ENCODE results near the gene SYDE2.
"Not testable (repeated sequence)": the region's sequence is repeated elsewhere in the genome, so short reads cannot be mapped to it uniquely, and the experiment has no call there.

Gene SYDE2, protein sequence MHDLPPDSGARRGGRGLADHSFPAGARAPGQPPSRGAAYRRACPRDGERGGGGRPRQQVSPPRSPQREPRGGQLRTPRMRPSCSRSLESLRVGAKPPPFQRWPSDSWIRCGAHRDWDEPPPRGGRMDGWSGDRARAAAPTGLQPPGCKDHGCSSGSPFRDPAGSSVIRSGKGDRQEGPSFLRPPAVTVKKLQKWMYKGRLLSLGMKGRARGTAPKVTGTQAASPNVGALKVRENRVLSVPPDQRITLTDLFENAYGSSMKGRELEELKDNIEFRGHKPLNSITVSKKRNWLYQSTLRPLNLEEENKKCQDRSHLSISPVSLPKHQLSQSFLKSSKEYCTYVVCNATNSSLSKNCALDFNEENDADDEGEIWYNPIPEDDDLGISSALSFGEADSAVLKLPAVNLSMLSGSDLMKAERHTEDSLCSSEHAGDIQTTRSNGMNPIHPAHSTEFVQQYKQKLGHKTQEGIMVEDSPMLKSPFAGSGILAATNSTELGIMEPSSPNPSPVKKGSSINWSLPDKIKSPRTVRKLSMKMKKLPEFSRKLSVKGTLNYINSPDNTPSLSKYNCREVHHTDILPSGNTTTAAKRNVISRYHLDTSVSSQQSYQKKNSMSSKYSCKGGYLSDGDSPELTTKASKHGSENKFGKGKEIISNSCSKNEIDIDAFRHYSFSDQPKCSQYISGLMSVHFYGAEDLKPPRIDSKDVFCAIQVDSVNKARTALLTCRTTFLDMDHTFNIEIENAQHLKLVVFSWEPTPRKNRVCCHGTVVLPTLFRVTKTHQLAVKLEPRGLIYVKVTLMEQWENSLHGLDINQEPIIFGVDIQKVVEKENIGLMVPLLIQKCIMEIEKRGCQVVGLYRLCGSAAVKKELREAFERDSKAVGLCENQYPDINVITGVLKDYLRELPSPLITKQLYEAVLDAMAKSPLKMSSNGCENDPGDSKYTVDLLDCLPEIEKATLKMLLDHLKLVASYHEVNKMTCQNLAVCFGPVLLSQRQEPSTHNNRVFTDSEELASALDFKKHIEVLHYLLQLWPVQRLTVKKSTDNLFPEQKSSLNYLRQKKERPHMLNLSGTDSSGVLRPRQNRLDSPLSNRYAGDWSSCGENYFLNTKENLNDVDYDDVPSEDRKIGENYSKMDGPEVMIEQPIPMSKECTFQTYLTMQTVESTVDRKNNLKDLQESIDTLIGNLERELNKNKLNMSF

DNA sequence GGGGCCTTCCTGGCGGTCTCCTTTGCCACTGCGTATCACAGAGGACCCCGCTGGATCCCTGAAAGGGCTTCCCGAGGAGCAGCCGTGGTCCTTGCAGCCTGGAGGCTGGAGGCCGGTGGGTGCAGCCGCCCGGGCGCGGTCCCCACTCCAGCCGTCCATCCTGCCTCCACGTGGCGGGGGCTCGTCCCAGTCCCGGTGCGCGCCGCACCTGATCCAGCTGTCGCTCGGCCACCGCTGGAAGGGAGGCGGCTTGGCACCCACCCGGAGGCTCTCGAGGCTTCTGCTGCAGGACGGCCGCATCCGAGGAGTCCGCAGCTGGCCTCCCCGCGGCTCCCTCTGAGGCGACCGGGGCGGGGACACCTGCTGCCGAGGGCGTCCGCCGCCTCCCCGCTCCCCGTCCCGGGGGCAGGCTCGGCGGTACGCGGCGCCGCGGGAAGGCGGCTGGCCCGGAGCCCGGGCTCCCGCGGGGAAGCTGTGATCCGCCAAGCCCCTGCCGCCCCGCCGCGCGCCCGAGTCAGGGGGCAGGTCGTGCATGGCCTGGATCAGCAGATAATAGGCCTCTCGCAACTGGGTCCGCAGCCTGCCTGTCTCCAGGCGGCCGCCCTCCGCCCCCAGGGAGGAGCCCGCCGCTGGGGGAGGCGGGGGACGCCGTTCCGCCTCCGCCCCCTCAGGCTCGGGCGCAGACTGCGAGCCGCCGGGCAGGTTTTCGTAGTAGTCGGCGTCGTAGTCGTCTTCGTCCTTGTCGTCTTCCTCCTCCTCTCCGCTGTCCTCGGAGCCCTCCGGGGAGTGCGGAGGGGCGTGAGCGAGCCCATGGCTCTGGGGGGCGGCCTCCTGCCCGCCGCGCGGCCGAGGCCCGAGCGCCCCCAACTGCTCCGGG lies at the start of gene SYDE2:
SYDE2 (minus strand) TSS at position 554 of the 877 bp plus-strand sequence; CDS start at position 534, 20 bp downstream.
- DNase-seq, result peak; percentile 20 to 69 (median 52)

- DNase-seq, result not testable (repeated sequence)
Observed at GRCh38 chr1:85249042-85249441, 48.2 kb upstream of the SYDE2 start.

GRCh38 chr1:85245891-85246290 lies 45.1 kb upstream of the SYDE2 start:
- DNase-seq, result no peak

DNA sequence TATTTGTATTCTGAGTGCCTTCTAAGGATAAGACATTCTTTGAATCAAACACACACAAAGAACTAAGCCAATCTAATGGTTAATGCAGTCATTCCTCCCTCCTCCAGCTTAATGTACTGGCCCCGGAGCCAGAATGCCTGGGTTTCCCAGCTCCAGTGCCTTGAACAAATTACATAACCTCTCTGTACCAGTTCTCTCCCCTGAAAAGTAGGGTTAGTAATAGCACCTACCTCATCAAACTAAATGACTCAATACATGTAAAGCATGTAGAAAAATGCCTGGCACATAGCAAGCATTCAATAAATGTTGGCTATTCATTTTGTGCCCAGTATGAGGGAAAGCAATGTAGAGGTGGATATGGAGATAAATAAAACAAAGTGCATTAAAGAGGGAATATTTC lies 44.6 kb upstream of the SYDE2 start:
- no peak for DNase-seq

GRCh38 chr1:85244271-85245061 lies 43.6 kb upstream of the SYDE2 start:
- DNase-seq, result no peak

GRCh38 chr1:85243372-85243771 lies 42.6 kb upstream of the SYDE2 start:
- DNase-seq, result no peak

GRCh38 chr1:85240643-85241042 lies 39.8 kb upstream of the SYDE2 start:
- DNase-seq, result no peak

GRCh38 chr1:85240174-85240601 lies 39.4 kb upstream of the SYDE2 start:
- DNase-seq, result no peak

DNA sequence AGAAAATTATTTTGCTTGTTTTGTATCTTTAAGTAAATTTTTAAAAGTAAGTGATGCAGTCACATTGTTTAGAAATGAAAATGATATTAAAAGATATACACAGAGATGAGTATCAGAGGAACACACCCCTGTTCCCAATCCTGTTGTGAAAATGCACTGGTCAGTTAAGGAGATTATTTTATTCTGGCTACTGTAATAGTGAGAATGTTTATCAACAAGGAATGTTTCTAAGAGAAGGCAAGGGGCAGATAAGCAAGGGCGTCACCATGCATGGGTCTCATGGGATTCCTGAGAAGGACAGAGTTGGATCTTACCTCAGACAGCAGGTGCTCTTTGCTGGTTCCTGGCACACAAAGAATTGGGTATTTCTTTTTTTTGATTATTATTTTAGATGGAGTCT lies 36.8 kb upstream of the SYDE2 start:
- no peak for DNase-seq

DNA sequence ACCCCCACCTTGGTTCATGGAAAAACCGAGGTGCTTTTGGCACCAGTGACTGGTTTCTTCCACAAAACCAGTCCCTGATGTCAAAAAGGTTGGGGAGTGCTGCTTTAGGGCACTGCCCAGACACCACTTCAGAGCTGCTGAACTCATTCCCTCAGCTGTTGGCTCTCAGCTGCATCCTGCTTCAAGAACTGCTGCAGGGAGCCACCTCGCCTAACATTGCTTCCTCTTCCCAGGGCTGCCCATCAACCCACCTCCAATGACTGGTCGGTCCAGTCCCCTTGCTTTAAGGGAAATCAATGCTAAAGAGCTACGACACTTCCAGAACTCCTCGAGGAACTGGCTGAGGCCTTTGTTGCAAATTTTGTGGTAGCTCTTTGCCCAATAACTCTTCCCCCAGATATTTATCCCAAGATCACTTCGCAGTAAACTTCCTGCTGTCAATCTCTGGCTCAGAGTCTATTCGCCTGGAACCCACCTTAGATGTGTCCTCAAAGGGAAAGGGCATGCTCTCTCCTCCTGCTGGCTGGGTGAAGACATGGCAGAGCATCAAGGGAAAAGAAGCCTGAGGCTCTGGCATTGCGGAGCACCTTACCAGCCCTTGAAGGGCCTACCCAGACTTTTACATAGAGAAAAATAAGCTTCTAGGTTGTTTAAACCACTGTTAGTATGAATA lies 29.6 kb upstream of the SYDE2 start:
- no peak for DNase-seq

DNA sequence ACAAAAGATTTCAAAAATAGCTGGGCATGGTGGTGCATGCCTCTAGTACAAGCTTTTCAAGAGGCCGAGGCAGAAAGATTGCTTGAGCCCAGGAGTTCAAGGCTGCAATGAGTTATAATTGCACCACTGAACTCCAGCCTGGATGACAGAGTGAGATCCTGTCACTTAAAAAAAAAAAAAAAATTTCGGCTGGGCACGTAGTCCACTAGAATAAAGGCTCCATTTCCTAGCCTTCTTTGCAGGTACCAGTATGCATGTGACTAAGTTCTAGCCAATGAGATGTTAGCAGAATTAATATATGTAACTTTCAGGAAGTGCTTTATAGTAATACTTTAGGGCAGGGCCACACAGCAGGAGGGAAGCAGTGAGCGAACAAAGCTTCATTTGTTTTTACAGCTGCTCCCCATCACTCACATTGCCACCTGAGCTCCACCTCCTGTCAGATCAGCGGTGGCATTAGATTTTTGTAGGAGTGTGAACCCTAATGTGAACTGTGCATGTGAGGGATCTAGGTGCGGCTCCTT lies 28.8 kb upstream of the SYDE2 start:
- no peak for DNase-seq

- no peak for DNase-seq
Observed at GRCh38 chr1:85228972-85229371, 28.2 kb upstream of the SYDE2 start.

DNA sequence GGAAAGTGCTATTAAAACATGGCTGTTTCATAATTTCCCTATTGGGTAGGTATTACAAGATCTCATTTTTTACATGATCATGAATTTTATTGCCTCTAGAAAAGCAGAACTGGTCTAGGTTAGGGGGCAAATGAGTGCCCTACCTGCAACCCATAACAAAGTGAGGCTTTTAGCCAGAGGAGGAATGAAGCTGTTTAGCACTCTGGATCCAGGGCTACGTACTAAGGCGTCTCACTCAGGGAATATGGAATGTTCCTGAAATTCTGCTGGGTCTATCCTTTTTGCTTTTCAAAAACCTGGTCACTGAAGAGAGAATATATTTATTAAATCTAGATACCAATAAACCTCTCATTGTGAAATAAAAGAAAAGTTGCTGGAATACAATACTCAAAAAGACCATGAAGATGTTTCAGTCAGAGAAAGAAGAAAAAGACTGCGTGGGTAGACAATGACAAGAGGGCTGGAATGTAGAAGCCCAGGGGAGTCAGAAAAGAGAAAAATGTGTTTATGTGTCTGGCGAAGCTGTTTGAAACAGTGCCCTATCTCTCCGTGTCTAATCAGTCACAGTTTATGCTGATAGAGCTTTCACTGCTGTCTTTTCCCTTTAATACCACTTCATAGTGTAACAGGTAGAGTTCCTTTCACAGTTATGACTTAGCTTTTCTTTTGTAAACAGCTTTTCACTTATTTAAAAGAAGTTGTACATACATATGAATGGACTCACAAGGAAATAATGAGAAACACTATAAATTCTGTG lies 25.0 kb upstream of the SYDE2 start:
- no peak for DNase-seq

DNA sequence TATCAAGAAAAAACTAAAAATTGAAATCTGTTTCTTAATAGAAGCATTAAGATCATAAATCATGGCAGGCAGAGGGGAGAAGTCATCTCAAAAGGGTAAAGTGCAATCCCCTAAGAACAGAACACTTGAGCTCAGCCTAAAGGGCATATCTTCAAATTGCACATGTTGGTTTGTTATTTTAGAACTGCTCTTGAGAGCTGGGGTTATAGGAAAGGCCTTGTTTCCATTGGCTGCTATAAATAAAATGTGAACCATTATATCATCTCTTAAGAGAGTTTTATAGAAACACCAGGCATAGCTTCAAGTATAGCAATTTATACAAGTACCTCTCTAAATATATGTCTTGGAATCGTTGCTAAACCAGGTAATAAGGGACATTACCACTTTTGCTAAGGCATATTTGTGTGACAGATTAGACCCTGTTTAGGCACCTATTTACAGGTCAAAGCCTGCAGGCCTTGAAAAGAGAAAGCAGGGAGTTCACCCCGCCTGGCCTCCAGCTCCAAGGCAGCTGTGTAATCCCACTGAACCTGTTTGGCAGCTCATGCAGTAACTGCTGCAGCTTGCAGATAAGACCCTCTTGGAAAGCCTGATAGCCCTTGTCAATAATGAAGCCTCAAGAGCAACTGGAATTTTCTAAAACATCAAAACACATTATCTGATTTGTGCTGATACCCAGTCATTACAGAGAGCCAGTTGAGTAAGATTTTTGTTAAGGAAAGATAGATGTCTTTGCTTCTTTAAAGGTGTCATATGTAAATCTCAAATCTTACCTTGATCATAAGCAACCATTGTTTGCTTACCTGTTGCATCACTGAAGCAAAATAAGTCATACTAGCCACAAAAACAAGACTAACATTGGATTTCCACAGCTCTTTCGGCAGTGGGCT lies 24.2 kb upstream of the SYDE2 start:
- no peak for DNase-seq

- DNase-seq, result no peak
Observed at GRCh38 chr1:85224295-85224694, 23.5 kb upstream of the SYDE2 start.

DNA sequence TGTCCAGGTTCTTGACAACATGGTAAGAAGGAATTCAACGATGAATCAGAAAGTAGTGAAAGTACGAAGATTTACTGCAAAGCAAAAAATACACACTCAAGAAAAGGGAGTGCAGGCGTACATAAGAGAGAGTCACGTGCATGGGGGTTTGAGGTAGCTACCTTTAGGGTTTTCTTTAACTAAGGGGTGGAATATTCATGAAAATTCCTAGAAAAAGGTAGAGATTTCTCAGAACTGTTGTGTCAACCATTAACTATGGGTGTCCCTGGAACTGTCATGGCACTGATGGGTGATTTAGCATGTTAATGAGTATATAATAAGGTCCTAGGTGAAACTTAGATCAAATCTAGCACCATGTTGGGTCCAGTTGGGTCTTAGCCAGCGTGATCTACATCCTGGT lies 22.5 kb upstream of the SYDE2 start:
- no peak for DNase-seq

DNA sequence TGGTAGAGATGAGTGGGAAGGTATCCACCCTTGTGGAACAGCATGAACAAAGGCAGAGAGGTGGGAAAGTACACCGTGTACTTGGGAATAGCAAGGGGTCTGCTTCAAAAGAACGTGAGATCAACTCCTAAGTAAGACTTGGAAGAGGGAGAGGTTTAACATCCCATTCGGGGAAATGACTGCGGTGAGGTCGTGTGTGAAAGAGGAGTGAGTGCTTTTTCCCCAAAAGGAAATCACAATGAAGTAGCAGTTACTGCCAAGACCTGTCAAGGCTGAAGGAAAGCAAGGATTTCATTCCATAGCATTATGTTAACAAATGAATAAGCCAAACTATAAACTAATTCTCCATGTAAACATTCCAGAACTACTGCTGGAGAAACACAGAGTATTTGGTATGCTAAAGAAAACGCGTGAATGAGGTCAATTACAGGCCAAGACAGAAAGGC lies 20.0 kb upstream of the SYDE2 start:
- DNase-seq, result no peak

DNA sequence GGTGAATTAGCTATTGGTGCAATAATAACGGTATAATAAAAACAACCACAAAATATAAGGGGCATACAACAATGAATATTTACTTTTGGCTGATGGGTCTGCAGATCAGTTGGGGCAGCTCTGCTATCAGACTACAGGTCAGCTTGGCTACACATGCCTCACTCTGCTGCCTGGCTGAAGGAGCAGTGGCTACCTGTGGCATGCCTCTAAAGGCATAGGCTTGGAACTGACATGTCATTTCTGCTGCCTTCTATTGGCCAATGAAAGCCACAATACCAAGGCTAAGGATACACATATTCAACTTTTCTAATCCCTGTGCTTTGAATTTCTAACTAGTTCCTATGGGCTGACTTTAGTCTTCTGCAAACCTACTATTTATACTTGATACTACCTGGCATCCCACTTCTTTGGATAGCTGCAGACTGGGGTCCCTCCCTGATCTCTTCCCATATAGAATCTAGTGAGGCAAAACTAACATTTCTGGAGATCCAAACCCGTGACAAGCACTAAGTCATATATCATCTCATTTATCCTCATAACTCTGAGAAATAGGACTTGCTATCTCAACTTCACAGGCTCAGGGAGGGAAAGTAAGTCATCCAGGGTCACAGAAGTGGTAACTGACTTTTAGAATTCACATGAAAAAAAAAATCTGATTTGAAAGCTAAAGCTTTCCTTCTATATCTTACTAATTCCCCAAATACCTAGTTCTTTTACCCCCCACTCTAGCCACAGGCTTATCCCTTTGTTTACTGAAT lies 19.2 kb upstream of the SYDE2 start:
- no peak for DNase-seq

Measured in activated CD4-positive, CD25-positive, alpha-beta regulatory T cell (primary cell).